B cell (primary cell): Measurements from ENCODE around the gene CEP120. TPM values are rescaled to one million over a fixed set of nuclear protein-coding genes. Genes with fewer than 3 reads are reported as not detected.

ENCODE experiments used
- ATAC-seq: fragments of 200-7000 bp; cut with Tn5 transposase; one replicate; pipeline ENCODE4 v1.10.0; 2021; ENCODE audit warnings: low read depth, mild to moderate bottlenecking, moderate number of reproducible peaks, moderate library complexity
- CTCF ChIA-PET: fragments of 350-600 bp; sonication (Branson Sonifier 250); formaldehyde crosslinking; loops from one replicate; lab custom pipeline; 2021; ENCODE audit warnings: antibody characterized with exemption, inconsistent platforms; lab: Charles Lee
- POLR2A ChIA-PET: fragments of 350-600 bp; sonication (Branson Sonifier 250); formaldehyde crosslinking; loops from one replicate; lab custom pipeline; 2021; ENCODE audit warnings: antibody characterized with exemption; lab: Charles Lee
- DNase-seq: peaks from one replicate; pipeline ENCODE4 v3.0.0; 2013
- H2AFZ ChIP-seq: 2 replicates; pipeline ENCODE4 v1.6.1; 2012; ENCODE audit warnings: mild to moderate bottlenecking, low read depth, low read length; ENCODE audit not compliant: insufficient read depth, poor library complexity, severe bottlenecking
- H3K27ac ChIP-seq, 2 donors: 1 replicate in 1 of 2; 2 replicates in 1 of 2; pipeline ENCODE4 v1.5.1; 2012 to 2013; ENCODE audit warnings: low read length in 2 of 2, mild to moderate bottlenecking in 2 of 2, moderate library complexity in 1 of 2
- H3K27me3 ChIP-seq, 4 experiments: fragments of 200-600 bp in 1 of 4; sonication (generic) in 1 of 4; replicated peaks in 1 of 4; 1 replicate in 2 of 4; 2 replicates in 2 of 4; pipeline versions ENCODE4 v1.6.1 to v1.7.0; 2013 to 2016; ENCODE audit warnings: low read length in 3 of 4, mild to moderate bottlenecking in 2 of 4, mixed read lengths in 1 of 4, moderate library complexity in 1 of 4; ENCODE audit not compliant: insufficient read depth in 4 of 4, control insufficient read depth in 3 of 4; ENCODE audit errors: control extremely low read depth in 1 of 4
- H3K36me3 ChIP-seq, 2 experiments: replicated peaks in 1 of 2; 1 replicate in 1 of 2; 2 replicates in 1 of 2; pipeline versions ENCODE4 v1.6.1 to v1.7.1; 2013; ENCODE audit warnings: low read length in 1 of 2; ENCODE audit not compliant: insufficient read depth in 2 of 2, control insufficient read depth in 1 of 2; ENCODE audit errors: control extremely low read depth in 1 of 2, extremely low read depth in 1 of 2
- H3K4me1 ChIP-seq, 2 donors: fragments of 200-600 bp in 1 of 2; sonication (generic) in 1 of 2; 1 replicate in 1 of 2; 2 replicates in 1 of 2; pipeline versions ENCODE4 v1.5.1 to v1.6.1; 2013 to 2017; ENCODE audit warnings: low read length in 2 of 2; ENCODE audit not compliant: control insufficient read depth in 2 of 2, insufficient read depth in 2 of 2
- H3K4me2 ChIP-seq: replicated peaks from 2 replicates; pipeline ENCODE3; 2012; ENCODE audit warnings: mild to moderate bottlenecking, low read depth, low read length; ENCODE audit not compliant: poor library complexity, severe bottlenecking
- H3K4me3 ChIP-seq, 5 experiments: fragments of 200-600 bp in 1 of 5; sonication (generic) in 1 of 5; 1 replicate in 3 of 5; 2 replicates in 2 of 5; pipeline versions ENCODE4 v1.5.1 to v1.7.0; 2011 to 2016; ENCODE audit warnings: low read length in 4 of 5, mild to moderate bottlenecking in 4 of 5, low read depth in 2 of 5, control low read depth in 1 of 5, moderate library complexity in 1 of 5; ENCODE audit not compliant: insufficient read depth in 1 of 5; ENCODE audit errors: control extremely low read depth in 1 of 5, extremely low read depth in 1 of 5
- H3K79me2 ChIP-seq: fragments of 200-600 bp; sonication (generic); one replicate; pipeline ENCODE4 v1.6.0; 2016; ENCODE audit warnings: low read length; ENCODE audit not compliant: control insufficient read depth, insufficient read depth
- H3K9ac ChIP-seq: fragments of 200-600 bp; sonication (generic); 2 replicates; pipeline ENCODE4 v1.6.1; 2017; ENCODE audit warnings: mild to moderate bottlenecking, low read length, moderate library complexity
- H3K9me3 ChIP-seq, 3 donors: one replicate each; pipeline versions ENCODE4 v1.6.1 to v1.7.1; 2013; ENCODE audit warnings: low read length in 2 of 3; ENCODE audit not compliant: control insufficient read depth in 2 of 3, insufficient read depth in 1 of 3; ENCODE audit errors: control extremely low read depth in 1 of 3
- H4K20me1 ChIP-seq: 2 replicates; pipeline ENCODE4 v1.6.0; 2012; ENCODE audit warnings: mild to moderate bottlenecking, low read length; ENCODE audit not compliant: insufficient read depth, control insufficient read depth, poor library complexity, severe bottlenecking
- H3K27ac Mint-ChIP-seq: one replicate; pipeline ENCODE4 v1.8.0; 2021; ENCODE audit warnings: mixed read lengths
- H3K27me3 Mint-ChIP-seq: one replicate; pipeline ENCODE4 v1.8.0; 2021; ENCODE audit warnings: mixed read lengths
- H3K4me1 Mint-ChIP-seq: one replicate; pipeline ENCODE4 v1.8.0; 2021; ENCODE audit warnings: mixed read lengths
- H3K4me3 Mint-ChIP-seq: one replicate; pipeline ENCODE4 v1.8.0; 2021; ENCODE audit warnings: mixed read lengths
- H3K9me3 Mint-ChIP-seq: one replicate; pipeline ENCODE4 v1.8.0; 2022; ENCODE audit warnings: mixed read lengths; ENCODE audit not compliant: insufficient read depth
- CTCF ChIP-seq: fragments of 200-600 bp; IDR thresholded peaks from one replicate; pipeline ENCODE4 v1.8.0; 2022; ENCODE audit warnings: antibody characterized with exemption, mild to moderate bottlenecking
- EZH2 ChIP-seq: IDR thresholded peaks from 2 replicates; pipeline ENCODE4 v1.6.1; 2012; ENCODE audit warnings: borderline replicate concordance, low read depth, mild to moderate bottlenecking, moderate library complexity, low read length; ENCODE audit not compliant: insufficient read depth, poor library complexity, severe bottlenecking
- WGBS: methylation state at CpG from one replicate; pipeline ENCODE4 v1.1.5; 2013; ENCODE audit warnings: missing lambda C conversion rate; ENCODE audit not compliant: insufficient coverage; 5-methylcytosine and 5-hydroxymethylcytosine counted together
- intact Hi-C: fragments of 100-400 bp; cut with micrococcal nuclease; formaldehyde crosslinking; loops from one replicate; pipeline ENCODE4 v1.10.0; 2022
- polyA plus RNA-seq: library from polyadenylated mRNA; depleted of rRNA; stranded (reverse); fragments of >200 nt; gene quantifications from 2 replicates; pipeline ENCODE4 v1.2.3, GENCODE V29; 2012
- total RNA-seq, 2 donors: library from RNA; stranded (reverse); fragments of 120-200 nt in 1 of 2; gene quantifications; 1 replicate in 1 of 2; 2 replicates in 1 of 2; pipeline versions ENCODE4 v1.2.3 to v1.2.4, GENCODE V29; 2013 to 2022

Gene CEP120
- total and polyA plus RNA-seq, 2 donors (not counting 1 experiment from before 2014, with no cell fraction given): 15.7 to 89.7 TPM

- no peak overlapping the region for H3K27ac Mint-ChIP-seq
- whole genome bisulfite sequencing: 80% methylated on average over 3 of the region's 4 CpGs
Observed at GRCh38 chr5:123305751-123306150, 117.5 kb downstream of the CEP120 start.

DNA sequence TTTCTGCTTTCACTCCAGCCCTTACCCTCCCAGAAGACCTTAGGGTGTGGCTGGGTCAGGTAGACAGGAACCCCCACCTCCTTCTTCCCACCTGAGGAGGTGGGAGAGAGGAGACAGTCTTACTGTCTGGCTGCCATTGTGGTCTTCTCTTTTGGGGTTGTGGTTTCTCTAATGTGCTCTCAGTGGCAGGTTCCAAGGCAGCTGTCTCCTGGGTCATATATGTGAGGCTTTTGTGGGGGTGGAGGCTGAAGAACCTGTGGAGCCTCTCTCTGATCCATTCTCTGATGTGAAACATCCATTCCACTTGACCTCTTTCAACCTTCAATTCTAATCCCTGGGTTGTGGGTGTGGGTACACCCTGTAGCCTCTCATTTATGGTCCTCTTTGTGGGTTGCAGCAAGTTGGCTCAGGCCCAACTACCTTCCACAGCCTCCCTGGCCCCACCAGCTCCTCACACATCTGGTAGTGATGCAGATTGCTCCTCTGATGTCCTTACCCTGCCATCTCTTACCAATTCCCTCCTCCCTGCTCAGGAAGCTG lies 118.4 kb downstream of the CEP120 start:
- Mint-ChIP-seq H3K27me3 (peaks cover 22% of the 10 kb centered on the region), H3K4me3 (no peak overlapping the region), H3K4me1 (no peaks in the 10 kb centered on the region), H3K9me3 (no peaks in the 10 kb centered on the region), H3K27ac (no peak overlapping the region)
- H3K27me3 ChIP-seq: peaks cover 0 to 3% (median 0%) of the 10 kb centered on the region in 4 experiments
- intact Hi-C loops: no loop called here
- H2AFZ ChIP-seq: no peak overlapping the region
- no peak for ATAC-seq
- H3K36me3 ChIP-seq: no peaks in the 10 kb centered on the region
- no peak overlapping the region for H3K4me2 ChIP-seq
- no peaks in the 10 kb centered on the region for H3K79me2 ChIP-seq
- H3K27ac ChIP-seq: no peak overlapping the region
- H3K4me1 ChIP-seq: no peaks in the 10 kb centered on the region
- H4K20me1 ChIP-seq: no peaks in the 10 kb centered on the region
- ChIA-PET POLR2A (no interaction called here), CTCF (no interaction called here)
- H3K9me3 ChIP-seq: no peaks in the 10 kb centered on the region
- no peak for TF ChIP-seq EZH2
- TF ChIP-seq CTCF: no peak
- no peak for DNase-seq
- no peak overlapping the region for H3K4me3 ChIP-seq
- H3K9ac ChIP-seq: no peak overlapping the region

More at GRCh38 chr5:123305751-123306150, 117.5 kb downstream of the CEP120 start:
- TF ChIP-seq EZH2 (no peak), CTCF (no peak)
- H3K4me1 ChIP-seq: no peaks in the 10 kb centered on the region
- ChIA-PET POLR2A (no interaction called here), CTCF (no interaction called here)
- H3K27me3 Mint-ChIP-seq: peaks cover 15% of the 10 kb centered on the region
- H3K27me3 ChIP-seq: peaks cover 0 to 3% (median 0%) of the 10 kb centered on the region in 4 experiments
- H3K27ac ChIP-seq: no peak overlapping the region
- H3K4me3 ChIP-seq: no peak overlapping the region
- H3K9ac ChIP-seq: no peak overlapping the region
- H3K4me2 ChIP-seq: no peak overlapping the region
- H3K79me2 ChIP-seq: no peaks in the 10 kb centered on the region
- H3K9me3 Mint-ChIP-seq: no peaks in the 10 kb centered on the region
- intact Hi-C loops: no loop called here
- H3K4me3 Mint-ChIP-seq: no peak overlapping the region
- no peaks in the 10 kb centered on the region for H3K36me3 ChIP-seq
- ATAC-seq: no peak
- no peaks in the 10 kb centered on the region for H3K4me1 Mint-ChIP-seq
- H3K9me3 ChIP-seq: no peaks in the 10 kb centered on the region
- DNase-seq: no peak
- no peaks in the 10 kb centered on the region for H4K20me1 ChIP-seq
- no peak overlapping the region for H2AFZ ChIP-seq
